Measurements from ENCODE around the gene OGN.

OGN gene

GRCh38 chr9:92353051-92353450, 51.3 kb downstream of the OGN start:
- TF ChIP-seq ZNF610 (tag by site-specific recombination; IDR thresholded peaks at IDR 0.05; ENCODE audit: borderline replicate concordance), result no peak
- TF ChIP-seq ZEB2 (tag by site-specific recombination; IDR thresholded peaks at IDR 0.05), result no peak
- no peak for TF ChIP-seq ZFP37 (tag by site-specific recombination; IDR thresholded peaks at IDR 0.05)
- TF ChIP-seq ZNF660 (tag by site-specific recombination; IDR thresholded peaks at IDR 0.05), result no peak
- TF ChIP-seq PRDM1 (tag by site-specific recombination; IDR thresholded peaks at IDR 0.05), result no peak
- TF ChIP-seq ZNF473 (tag by site-specific recombination; IDR thresholded peaks at IDR 0.05), result no peak
- no peak for TF ChIP-seq ZNF501 (tag by site-specific recombination; IDR thresholded peaks at IDR 0.05)
- TF ChIP-seq PRDM2 (tag by site-specific recombination; IDR thresholded peaks at IDR 0.05; ENCODE audit: borderline replicate concordance), result no peak
- no peak for TF ChIP-seq ZNF654 (tag by site-specific recombination; IDR thresholded peaks at IDR 0.05; ENCODE audit: low read depth)
- TF ChIP-seq ZBTB20 (tag by site-specific recombination; IDR thresholded peaks at IDR 0.05), result no peak
- TF ChIP-seq GLIS2 (tag by site-specific recombination; IDR thresholded peaks at IDR 0.05), result no peak
- no peak for TF ChIP-seq ZNF121 (tag by site-specific recombination; IDR thresholded peaks at IDR 0.05)
- no peak for TF ChIP-seq ZNF560 (tag by site-specific recombination; IDR thresholded peaks at IDR 0.05; ENCODE audit: borderline replicate concordance)
- no peak for TF ChIP-seq ZNF777 (tag by site-specific recombination; IDR thresholded peaks at IDR 0.05; ENCODE audit: borderline replicate concordance)
- no peak for TF ChIP-seq ZNF174 (tag by site-specific recombination; IDR thresholded peaks at IDR 0.05)
- TF ChIP-seq ATF2 (tag by site-specific recombination; IDR thresholded peaks at IDR 0.05; ENCODE audit: low read depth), result no peak
- Histone ChIP-seq H3K9me3 (ENCODE audit: control insufficient read depth, insufficient read depth, low read depth, low read length) (no peaks in the 10 kb centered on the region), H3K27ac (ENCODE audit: extremely low read depth, low read depth, low read length) (no peak overlapping the region), H3K36me3 (ENCODE audit: control insufficient read depth in 2 of 2, insufficient read depth in 1 of 2, low read length in 2 of 2) (peaks cover 0 to 12% of the 10 kb centered on the region in 2 experiments; a peak in 2 of 3 replicates), H3K4me1 (ENCODE audit: control insufficient read depth, insufficient read depth, low read length) (no peaks in the 10 kb centered on the region), H3K4me3 (ENCODE audit: low read depth, low read length) (no peak overlapping the region)
- ChIA-PET POLR2A (no interaction called here), CTCF (no interaction called here)

GRCh38 chr9:92350740-92351133, 53.6 kb downstream of the OGN start:
- POLR2A ChIA-PET, result no interaction called here

More at GRCh38 chr9:92350740-92351133, 53.6 kb downstream of the OGN start:
- H3K9me3 ChIP-seq (ENCODE audit: control insufficient read depth, insufficient read depth, low read depth, low read length), result no peaks in the 10 kb centered on the region
- no peak for TF ChIP-seq ZNF324 (tag by site-specific recombination; IDR thresholded peaks at IDR 0.05)
- no peak for TF ChIP-seq SP2 (tag by site-specific recombination; IDR thresholded peaks at IDR 0.05)
- TF ChIP-seq ZNF23 (tag by site-specific recombination; IDR thresholded peaks at IDR 0.05; ENCODE audit: borderline replicate concordance), result no peak
- no peak for TF ChIP-seq ELK4 (IDR thresholded peaks at IDR 0.05; ENCODE audit: borderline replicate concordance, low read depth, low read length)
- TF ChIP-seq ZNF350 (tag by site-specific recombination; IDR thresholded peaks at IDR 0.05), result no peak
- H3K36me3 ChIP-seq (ENCODE audit: control insufficient read depth in 2 of 2, insufficient read depth in 1 of 2, low read length in 2 of 2), result peaks cover 0 to 21% of the 10 kb centered on the region in 2 experiments
- H3K4me1 ChIP-seq (ENCODE audit: control insufficient read depth, insufficient read depth, low read length), result no peaks in the 10 kb centered on the region
- no peak overlapping the region for H3K27ac ChIP-seq (ENCODE audit: extremely low read depth, low read depth, low read length)
- CTCF ChIA-PET, result interaction anchor here (0.7 kb wide), 1 partner anchor 368 kb away, joined by 4 read pairs; no protein-coding TSS in a partner anchor
- H3K4me3 ChIP-seq (ENCODE audit: low read depth, low read length), result no peak overlapping the region

Data from HEK293 (cell line).